Ishikawa (cell line): ENCODE measurements around the gene SF3B2.

Experiments used
- CEBPB ChIP-seq: IDR thresholded peaks from 2 replicates; pipeline ENCODE4 v1.6.1; 2012
- EGR1 ChIP-seq: IDR thresholded peaks from 2 replicates; pipeline ENCODE4 v1.6.1; 2012
- EP300 ChIP-seq: IDR thresholded peaks from 2 replicates; pipeline ENCODE4 v1.6.1; 2012; ENCODE audit warnings: borderline replicate concordance
- FOXM1 ChIP-seq: IDR thresholded peaks from 2 replicates; pipeline ENCODE4 v1.6.1; 2012; ENCODE audit warnings: low read depth, borderline replicate concordance
- MAX ChIP-seq: IDR thresholded peaks from 2 replicates; pipeline ENCODE4 v1.6.1; 2012
- NFIC ChIP-seq: IDR thresholded peaks from 2 replicates; pipeline ENCODE4 v1.6.1; 2012
- RAD21 ChIP-seq: IDR thresholded peaks from 2 replicates; pipeline ENCODE4 v1.6.1; 2012; ENCODE audit warnings: low read depth
- REST ChIP-seq: IDR thresholded peaks from 2 replicates; pipeline ENCODE4 v1.6.1; 2012; ENCODE audit warnings: low read depth, mild to moderate bottlenecking
- TAF1 ChIP-seq: IDR thresholded peaks from 2 replicates; pipeline ENCODE4 v1.6.1; 2012; ENCODE audit warnings: low read depth, mild to moderate bottlenecking
- TCF12 ChIP-seq: IDR thresholded peaks from 2 replicates; pipeline ENCODE4 v1.6.1; 2012; ENCODE audit warnings: low read depth
- TEAD4 ChIP-seq: IDR thresholded peaks from 2 replicates; pipeline ENCODE4 v1.6.1; 2012
- YY1 ChIP-seq: IDR thresholded peaks from 2 replicates; pipeline ENCODE4 v1.6.1; 2012; ENCODE audit warnings: low read depth
- ZBTB7A ChIP-seq: IDR thresholded peaks from 2 replicates; pipeline ENCODE4 v1.6.1; 2012; ENCODE audit warnings: low read depth

GRCh38 chr11:66082946-66083698 is 31.0 kb downstream of the SF3B2 start:
- TF ChIP-seq REST = no peak
- TF ChIP-seq MAX = no peak
- no peak for TF ChIP-seq YY1
- no peak for TF ChIP-seq CEBPB
- no peak for TF ChIP-seq TCF12
- TF ChIP-seq TEAD4 = no peak
- no peak for TF ChIP-seq RAD21
- no peak for TF ChIP-seq FOXM1
- TF ChIP-seq ZBTB7A = no peak
- no peak for TF ChIP-seq TAF1
- no peak for TF ChIP-seq EP300
- TF ChIP-seq NFIC = no peak
- TF ChIP-seq EGR1 = no peak
